Colonic mucosa (tissue), 4 donors: ENCODE measurements around the gene CACNA2D1. TPM values are rescaled to one million over a fixed set of nuclear protein-coding genes. Genes with fewer than 3 reads are reported as not detected.

Source experiments
- DNase-seq: peaks from one replicate; pipeline ENCODE4 v3.0.0-alpha.2; 2020
- H3K27ac ChIP-seq: fragments of 200-600 bp; one replicate; pipeline ENCODE4 v1.8.0; 2021
- H3K27me3 ChIP-seq: fragments of 200-600 bp; one replicate; pipeline ENCODE4 v1.8.0; 2021
- H3K36me3 ChIP-seq: fragments of 200-600 bp; one replicate; pipeline ENCODE4 v1.8.0; 2021
- H3K4me1 ChIP-seq: fragments of 200-600 bp; one replicate; pipeline ENCODE4 v1.8.0; 2021; ENCODE audit warnings: mild to moderate bottlenecking
- H3K4me3 ChIP-seq: fragments of 200-600 bp; one replicate; pipeline ENCODE4 v1.8.0; 2021
- H3K9ac ChIP-seq, 2 donors: one replicate each; pipeline ENCODE4 v1.7.0; 2013; ENCODE audit warnings: control low read depth in 2 of 2, low read depth in 2 of 2, low read length in 2 of 2
- H3K9me3 ChIP-seq: fragments of 200-600 bp; one replicate; pipeline ENCODE4 v1.8.0; 2021
- CTCF ChIP-seq: fragments of 200-600 bp; IDR thresholded peaks from one replicate; pipeline ENCODE4 v1.8.0; 2022; ENCODE audit warnings: antibody characterized with exemption, mild to moderate bottlenecking
- intact Hi-C: fragments of 100-400 bp; cut with DNase I; formaldehyde crosslinking; loops from one replicate; pipeline ENCODE4 v1.14.1; 2022
- total RNA-seq, 2 donors: library from RNA; stranded (reverse); fragmentation: NEBNext Ultra II Directional in 1 of 2; extraction: Animal tissue kit (Norgen Biotek cat#: 25700) in 1 of 2; gene quantifications; one replicate each; pipeline ENCODE4 v1.2.1, GENCODE V29; 2021
- donor health status: healthy.
- donor health status: DM: no; HTN: no; CAD: no.
- donor health status: DM: no; HTN: no; CAD: no.

Gene CACNA2D1
- total RNA-seq, 2 donors from 2014 or later = 1.4 to 9.3 TPM

GRCh38 chr7:82209179-82209747, 234.3 kb downstream of the CACNA2D1 start:
- intact Hi-C loops = no loop called here
- Histone ChIP-seq H3K27ac (no peak overlapping the region), H3K36me3 (no peaks in the 10 kb centered on the region), H3K4me1 (no peaks in the 10 kb centered on the region), H3K9ac (no peak overlapping the region), H3K4me3 (no peak overlapping the region), H3K27me3 (no peaks in the 10 kb centered on the region), H3K9me3 (no peaks in the 10 kb centered on the region)
- TF ChIP-seq CTCF = no peak
- no peak for DNase-seq

DNA sequence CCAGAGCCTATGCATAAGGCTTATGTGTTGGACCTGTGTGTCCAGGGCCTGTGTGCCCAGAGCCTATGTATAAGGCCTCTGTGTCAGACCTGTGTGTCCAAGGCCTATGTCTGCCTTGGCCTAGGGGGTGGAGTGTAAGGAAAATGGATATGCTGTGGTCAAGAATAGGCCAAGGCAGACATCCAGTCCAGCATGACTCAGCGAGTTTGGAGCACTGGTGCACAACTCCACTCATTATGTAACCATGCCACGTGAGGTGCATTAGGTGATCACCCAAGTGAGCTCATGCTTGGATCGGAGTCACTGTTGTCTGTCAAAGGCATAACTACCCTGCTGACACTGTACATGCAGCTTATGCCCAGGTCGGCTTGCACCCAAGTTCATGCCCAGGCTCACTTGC, 238.9 kb downstream of the CACNA2D1 start:
- Histone ChIP-seq H3K4me3 (no peak overlapping the region), H3K9ac (no peak overlapping the region), H3K36me3 (no peaks in the 10 kb centered on the region), H3K4me1 (no peaks in the 10 kb centered on the region), H3K9me3 (no peaks in the 10 kb centered on the region), H3K27ac (no peak overlapping the region), H3K27me3 (no peaks in the 10 kb centered on the region)
- intact Hi-C loops = no loop called here
- no peak for DNase-seq
- TF ChIP-seq CTCF = no peak

- Histone ChIP-seq H3K4me3 (no peak overlapping the region), H3K9me3 (no peaks in the 10 kb centered on the region), H3K27ac (no peak overlapping the region), H3K4me1 (no peaks in the 10 kb centered on the region), H3K36me3 (no peaks in the 10 kb centered on the region), H3K27me3 (no peaks in the 10 kb centered on the region), H3K9ac (no peak overlapping the region)
- intact Hi-C loops = no loop called here
- no peak for TF ChIP-seq CTCF
- no peak for DNase-seq
Observed at GRCh38 chr7:82202965-82203364, 240.6 kb downstream of the CACNA2D1 start.

GRCh38 chr7:82202107-82202506, 241.5 kb downstream of the CACNA2D1 start:
- Histone ChIP-seq H3K4me3 (no peak overlapping the region), H3K27me3 (no peaks in the 10 kb centered on the region), H3K4me1 (no peaks in the 10 kb centered on the region), H3K27ac (no peak overlapping the region), H3K9ac (no peak overlapping the region), H3K9me3 (no peaks in the 10 kb centered on the region), H3K36me3 (no peaks in the 10 kb centered on the region)
- no peak for TF ChIP-seq CTCF
- no peak for DNase-seq
- intact Hi-C loops = no loop called here

GRCh38 chr7:82200601-82201000, 243.0 kb downstream of the CACNA2D1 start:
- Histone ChIP-seq H3K36me3 (no peaks in the 10 kb centered on the region), H3K9me3 (no peaks in the 10 kb centered on the region), H3K27ac (no peak overlapping the region), H3K4me3 (no peak overlapping the region), H3K27me3 (no peaks in the 10 kb centered on the region), H3K4me1 (no peaks in the 10 kb centered on the region), H3K9ac (no peak overlapping the region)
- no peak for DNase-seq
- intact Hi-C loops = no loop called here
- no peak for TF ChIP-seq CTCF
